Inferior parietal cortex (tissue), 1 donor: Measurements from ENCODE around the gene EMILIN3.
A peak's percentile ranks its signal among the peaks of the same experiment; 100 is the strongest.

Source experiments
- DNase-seq: peaks from one replicate; pipeline ENCODE4 v3.0.0-alpha.2; 2016; ENCODE audit errors: extremely low spot score

Gene EMILIN3

DNA sequence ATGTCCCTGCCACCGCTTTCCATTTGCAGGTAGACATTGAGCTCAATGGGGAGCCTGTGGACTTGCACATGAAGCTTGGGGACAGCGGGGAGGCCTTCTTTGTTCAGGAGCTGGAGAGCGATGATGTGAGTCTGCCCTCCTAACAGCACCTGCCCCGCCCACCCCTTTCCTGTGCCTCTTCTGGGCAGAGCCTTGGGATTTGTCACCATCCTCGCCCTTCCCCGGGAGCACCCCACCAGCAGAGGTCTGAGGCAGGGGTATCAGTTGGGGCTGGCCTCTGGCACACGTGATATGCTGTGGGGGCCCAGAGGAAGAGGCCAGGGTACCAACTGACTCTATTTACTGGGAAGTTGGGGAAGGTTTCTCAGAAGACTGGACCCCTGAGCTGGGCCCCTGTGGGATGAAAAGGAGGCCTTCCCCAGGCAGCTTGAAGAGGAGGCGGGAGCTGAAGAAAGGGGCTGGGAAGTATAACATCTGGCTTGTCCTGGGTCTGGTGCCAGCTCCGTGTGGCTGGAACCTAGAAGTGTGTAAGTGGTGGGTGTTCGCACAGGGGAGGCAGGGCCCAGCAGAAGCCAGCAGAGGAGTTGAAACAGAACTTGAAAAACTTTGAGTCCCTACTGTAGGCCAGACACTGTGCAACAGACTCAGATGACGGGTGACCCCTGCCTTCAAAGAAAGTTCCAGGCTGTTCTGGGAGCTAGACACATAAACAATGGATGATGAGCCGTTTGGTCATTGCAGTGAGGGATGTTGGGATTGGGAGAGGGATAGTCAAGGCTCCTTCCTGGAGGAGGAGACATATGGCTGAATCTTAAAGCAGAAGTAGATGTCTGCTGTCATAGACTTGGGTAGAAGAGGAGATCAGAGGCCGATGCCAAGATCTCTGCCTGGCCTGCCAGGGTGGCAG is 18.8 kb downstream of the EMILIN3 start:
- DNase-seq: no peak

GRCh38 chr20:41345729-41346067 is 20.9 kb downstream of the EMILIN3 start:
- DNase-seq: no peak

DNA sequence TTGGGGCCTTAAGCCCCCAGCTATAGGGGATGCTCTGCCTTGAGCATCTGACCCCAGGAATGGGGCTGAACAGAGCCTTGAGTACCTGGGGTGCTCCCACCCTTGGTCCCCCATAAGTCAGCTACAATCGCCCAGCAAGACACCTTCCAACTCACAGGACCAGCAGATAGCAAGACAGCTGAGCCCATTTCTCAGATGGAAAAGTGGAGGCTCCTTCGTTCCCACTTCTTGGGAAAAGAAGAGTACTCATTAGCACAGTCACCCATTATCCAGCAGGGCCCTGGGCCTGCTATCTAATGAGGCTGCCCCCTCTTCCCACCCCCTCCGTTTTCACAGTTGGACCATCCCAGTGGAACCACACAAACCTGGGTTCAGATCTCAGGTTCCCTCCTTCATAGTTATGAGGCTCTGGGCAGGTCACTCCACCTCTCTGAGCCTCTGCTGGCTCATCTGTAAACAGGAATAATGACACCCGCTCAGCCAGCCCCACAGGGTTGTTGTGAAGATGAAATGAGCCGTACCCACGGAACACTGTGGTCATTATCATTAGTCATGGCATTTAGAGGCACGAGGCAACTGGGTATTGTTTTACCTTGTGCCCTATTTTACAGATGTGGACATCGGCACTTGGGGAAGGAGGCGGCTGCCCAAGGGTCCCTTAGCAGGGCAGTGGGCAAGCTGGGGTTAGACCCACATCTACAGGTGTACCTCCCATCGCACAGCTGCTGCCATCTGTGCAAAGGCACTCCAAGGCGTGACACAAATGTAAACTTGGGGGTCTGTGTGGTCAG is 21.5 kb downstream of the EMILIN3 start:
- no peak for DNase-seq

DNA sequence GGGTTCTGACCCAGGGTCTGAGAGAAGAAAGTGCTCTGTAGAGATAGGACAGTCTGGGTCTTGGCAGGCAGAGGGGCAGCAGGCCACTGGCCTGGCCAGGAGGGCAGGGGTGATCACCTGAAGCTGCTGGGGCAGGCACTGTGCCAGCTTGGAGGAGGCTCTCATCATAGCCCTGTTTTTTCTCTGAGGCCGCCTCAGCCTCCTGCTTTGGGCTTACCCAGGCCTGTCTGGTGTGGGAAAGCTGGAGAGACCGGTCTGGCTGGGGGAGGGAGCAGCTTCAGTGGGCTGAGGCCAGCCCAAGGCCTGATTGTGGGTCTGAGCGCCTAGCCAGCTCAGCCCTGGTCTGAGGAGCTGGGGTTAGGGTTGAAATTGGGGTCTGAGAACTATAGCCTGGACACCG is 22.1 kb downstream of the EMILIN3 start:
- DNase-seq: no peak

- DNase-seq: no peak
Measured at GRCh38 chr20:41342474-41343464, 23.8 kb downstream of the EMILIN3 start.

DNA sequence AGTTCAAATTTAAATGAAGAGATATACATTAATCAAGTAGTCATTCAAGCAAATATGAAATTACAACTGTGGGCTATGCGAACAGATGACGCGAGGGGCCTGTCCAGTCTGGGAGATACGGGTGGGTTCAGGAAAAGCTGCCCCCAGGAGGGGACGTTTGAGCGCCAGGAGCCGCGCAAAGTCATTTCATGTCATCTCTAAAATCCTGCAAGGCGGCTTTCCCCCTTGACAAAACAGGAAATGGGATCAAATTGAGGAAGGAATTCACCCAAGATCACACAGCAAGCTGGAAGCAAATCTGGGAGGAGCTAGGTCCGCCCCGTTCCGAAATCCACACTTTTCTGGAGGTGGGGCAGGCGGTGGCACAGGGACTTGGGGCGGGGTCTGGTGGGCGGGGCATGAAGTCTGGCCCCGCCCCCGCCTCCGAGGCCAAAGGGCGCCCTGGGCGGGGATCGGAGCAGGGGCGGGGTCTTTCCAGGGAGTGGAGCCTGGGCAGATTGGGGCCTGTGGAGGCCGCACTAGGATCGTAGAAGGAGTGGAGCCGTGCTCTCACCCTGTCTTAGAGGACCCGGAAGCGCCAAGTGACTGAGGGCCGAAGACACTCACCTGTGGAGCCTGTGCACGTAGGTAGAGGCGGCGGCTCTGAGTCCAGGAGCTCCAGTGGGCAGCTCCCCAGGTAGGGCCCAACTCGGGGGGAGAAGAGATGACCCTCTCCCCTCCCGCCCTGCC is 26.1 kb downstream of the EMILIN3 start, which contains the start of gene LPIN3:
TSS of gene LPIN3 (plus strand) at position 495 of the 729 bp plus-strand sequence. CDS start 4,983 bp downstream, outside the sequence.
- DNase-seq: peak; percentile 32

DNA sequence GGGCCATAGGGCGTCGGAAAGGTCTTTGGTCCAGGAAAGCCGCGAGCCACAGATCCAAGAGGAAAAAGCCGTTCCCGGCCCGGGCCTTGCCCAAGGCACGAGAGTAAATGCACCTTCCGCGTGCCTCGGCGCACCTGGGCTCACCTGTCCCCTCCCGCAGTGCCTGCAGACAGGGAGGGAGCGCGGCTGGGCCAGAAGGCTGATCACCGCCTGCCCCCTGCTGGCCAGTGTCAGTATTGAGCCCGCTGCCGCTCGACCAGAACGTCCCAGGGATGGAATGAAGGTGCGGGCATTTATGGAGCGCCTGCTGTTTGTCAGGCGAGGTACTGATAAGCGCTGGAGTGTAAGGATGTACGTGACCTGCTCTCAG is 26.7 kb downstream of the EMILIN3 start:
- DNase-seq: peak; percentile 79

- DNase-seq: no peak
Measured at GRCh38 chr20:41336711-41337492, 29.7 kb downstream of the EMILIN3 start.

DNA sequence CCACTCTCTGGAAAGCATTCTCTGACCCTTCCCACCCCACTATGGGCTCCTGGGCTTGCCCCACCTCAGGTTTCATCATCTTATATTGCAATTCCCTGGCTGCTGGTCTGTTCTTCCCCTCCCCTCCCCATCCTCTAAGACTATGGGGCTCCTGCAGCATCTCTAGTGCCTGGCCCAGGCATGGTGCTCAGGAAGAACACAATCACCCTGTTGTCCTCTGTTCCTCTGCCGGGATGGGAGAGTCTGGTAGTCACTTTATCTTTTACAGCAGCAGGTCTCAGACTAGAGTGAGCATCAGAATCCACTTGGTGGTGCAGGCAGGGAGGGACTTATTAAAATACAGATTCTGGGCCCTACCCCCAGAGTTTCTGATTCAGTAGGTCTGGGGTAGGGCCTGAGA is 31.0 kb downstream of the EMILIN3 start:
- no peak for DNase-seq

DNA sequence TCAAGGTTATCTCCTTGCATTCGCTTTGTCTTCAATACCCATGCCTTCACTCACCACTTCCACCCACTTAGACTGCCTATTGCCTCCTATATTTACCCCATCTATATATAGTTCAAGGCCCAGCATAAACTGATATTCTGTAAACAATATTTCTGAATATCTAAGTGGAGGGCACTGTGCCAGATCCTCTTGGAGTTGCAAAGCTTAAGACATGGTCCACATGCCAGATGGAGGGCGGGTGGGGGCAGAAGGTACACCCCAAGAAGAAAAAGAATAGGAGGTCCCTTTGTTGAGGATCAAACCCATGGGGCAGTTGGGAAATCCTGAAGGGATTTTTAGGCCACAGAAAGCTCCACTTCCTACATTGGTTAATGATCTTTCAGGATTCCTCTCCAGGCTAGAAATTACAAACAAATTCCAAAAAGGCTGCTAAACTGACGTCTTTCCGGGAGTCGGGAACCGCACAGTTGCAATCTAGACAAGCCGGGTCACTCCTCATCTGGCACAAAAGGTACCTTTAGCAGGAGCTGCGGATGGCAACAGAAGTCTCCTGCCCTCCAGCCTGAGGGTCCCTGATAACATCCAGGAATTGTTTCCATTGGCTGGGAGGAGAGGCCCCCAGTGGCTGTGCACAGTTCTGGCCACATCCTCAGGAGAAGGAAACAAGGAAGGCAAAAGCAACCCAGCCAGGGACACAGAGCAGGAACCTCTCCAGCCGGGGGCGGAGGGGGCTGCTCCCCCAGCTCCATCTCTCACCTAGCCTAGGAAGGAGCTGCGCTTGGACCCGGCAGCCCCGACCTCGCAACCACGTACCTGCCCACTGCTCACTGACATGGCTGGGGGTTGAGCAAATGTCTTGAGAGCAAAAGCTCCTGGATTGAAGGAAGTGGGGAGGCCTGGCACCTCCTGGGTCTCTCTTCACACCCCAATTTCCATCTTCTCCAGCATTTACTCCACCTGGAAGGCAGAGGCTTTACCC is 31.9 kb downstream of the EMILIN3 start:
- no peak for DNase-seq

- DNase-seq: no peak
Measured at GRCh38 chr20:41334036-41334435, 32.6 kb downstream of the EMILIN3 start.

GRCh38 chr20:41331731-41332130 is 34.9 kb downstream of the EMILIN3 start:
- no peak for DNase-seq

DNA sequence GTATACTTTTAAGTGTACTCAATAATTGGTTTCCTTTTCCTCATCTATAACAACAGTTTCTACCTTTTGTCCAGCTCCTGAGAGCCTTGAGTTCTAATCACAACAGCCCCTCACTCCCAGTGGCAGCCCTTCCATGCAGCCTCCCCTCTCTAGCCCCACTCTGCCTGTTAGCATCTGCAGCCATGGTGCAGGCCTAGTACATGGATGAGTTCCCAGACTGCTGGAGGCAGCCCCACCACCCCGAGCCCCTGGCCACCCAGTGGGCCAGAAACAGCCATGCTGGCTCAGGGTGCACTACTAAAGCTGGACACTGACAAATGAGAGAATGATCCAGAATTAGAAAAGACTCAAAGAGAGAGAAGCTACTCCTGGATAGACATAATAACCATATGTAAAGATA is 35.7 kb downstream of the EMILIN3 start:
- DNase-seq: no peak

- DNase-seq: no peak
Measured at GRCh38 chr20:41330343-41330720, 36.3 kb downstream of the EMILIN3 start.

DNA sequence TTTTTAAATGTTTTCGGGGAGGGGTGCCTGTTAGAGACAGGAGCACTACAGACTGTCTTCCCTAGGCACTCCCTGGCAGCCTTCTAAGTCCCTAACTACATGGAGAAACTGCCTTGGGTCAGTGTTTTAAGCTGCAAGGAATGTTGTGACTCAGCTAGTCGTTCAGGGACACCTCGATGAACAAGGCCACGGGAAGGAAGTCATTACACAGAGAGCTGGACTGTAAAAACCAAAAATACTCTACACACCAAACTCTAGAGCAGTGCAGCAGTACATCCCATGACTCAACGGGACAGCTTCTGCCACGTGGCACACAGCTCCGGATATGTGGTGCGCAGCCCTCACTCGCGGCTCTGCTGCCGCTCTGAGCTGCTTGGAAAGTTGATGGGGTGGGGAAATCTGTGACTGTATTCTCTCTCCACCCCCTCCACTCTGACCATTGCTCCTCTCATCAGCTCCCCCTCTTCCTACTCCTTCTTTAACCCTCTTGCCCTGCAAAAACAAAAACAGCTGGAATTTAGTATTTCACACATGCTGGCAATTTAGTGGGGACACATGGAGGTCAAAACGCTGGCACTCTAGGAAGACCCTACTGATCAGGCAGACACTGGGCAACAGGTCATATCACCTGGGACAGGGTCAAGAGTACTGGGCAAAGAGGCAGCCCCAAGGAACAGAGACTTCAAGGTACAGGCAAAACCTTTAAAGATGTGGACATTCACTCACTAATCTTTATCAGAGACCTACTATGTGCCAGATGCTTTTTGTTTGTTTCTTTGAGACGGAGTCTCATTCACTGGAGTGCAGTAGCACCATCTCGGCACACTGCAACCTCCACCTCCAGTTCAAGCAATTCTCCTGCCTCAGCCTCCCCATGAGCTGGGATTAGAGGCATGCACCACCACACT is 36.9 kb downstream of the EMILIN3 start:
- DNase-seq: no peak

- no peak for DNase-seq
Measured at GRCh38 chr20:41327178-41327577, 39.4 kb downstream of the EMILIN3 start.

GRCh38 chr20:41320976-41321375 is 45.6 kb downstream of the EMILIN3 start:
- no peak for DNase-seq

DNA sequence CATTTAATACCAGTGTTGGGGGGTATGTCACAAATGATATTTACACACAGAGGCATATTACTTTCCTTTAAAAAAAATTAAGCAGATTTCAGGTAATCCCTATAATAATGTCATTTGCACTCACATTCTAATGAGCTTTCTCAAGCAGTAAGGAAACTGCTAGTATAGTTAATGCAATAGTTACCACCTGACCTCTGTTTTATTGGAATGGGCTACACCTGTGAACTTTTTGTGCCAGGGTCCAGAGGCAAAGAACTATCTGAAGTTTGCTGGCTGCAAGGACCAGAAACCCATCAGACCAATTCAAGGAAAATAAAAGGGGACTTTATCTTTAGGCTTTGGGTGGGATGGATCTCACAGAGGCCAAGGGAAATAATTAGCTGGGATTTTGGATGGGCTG is 46.2 kb downstream of the EMILIN3 start:
- DNase-seq: no peak
